ENCODE measurements around the gene FST. TPM values are rescaled to one million over a fixed set of nuclear protein-coding genes. Genes with fewer than 3 reads are reported as not detected.

FST gene
- total RNA-seq (13.0 and 17.1 TPM in 2 replicates), polyA plus RNA-seq (29.3 and 44.8 TPM in 2 replicates)

- no peaks in the 10 kb centered on the region for H3K4me1 ChIP-seq (ENCODE audit: low read depth)
- H3K27ac ChIP-seq = peak within 1 kb of the TSS; percentile 34
Observed at GRCh38 chr5:53480416-53481158, at the start of gene FST. TSS of gene FST (plus strand) at chr5:53480629. CDS start at chr5:53480792, 163 bp downstream.

GRCh38 chr5:53431665-53432064 lies 48.8 kb upstream of the FST start:
- no peaks in the 10 kb centered on the region for H3K9me3 ChIP-seq (ENCODE audit: low read depth)
- H3K27ac ChIP-seq = no peak overlapping the region
- H3K4me1 ChIP-seq (ENCODE audit: low read depth) = no peaks in the 10 kb centered on the region
- no peaks in the 10 kb centered on the region for H3K27me3 ChIP-seq
- peak in 1 of 2 donors; percentile 36 for DNase-seq (ENCODE audit: low read depth in 1 of 2, low spot score in 1 of 2)
- no peak for TF ChIP-seq CTCF (IDR thresholded peaks at IDR 0.05; ENCODE audit: low read depth, low read length)
- no peaks in the 10 kb centered on the region for H3K36me3 ChIP-seq
- H3K4me3 ChIP-seq = no peak overlapping the region

More at GRCh38 chr5:53480416-53481158, at the start of gene FST:
- Histone ChIP-seq H3K9me3 (ENCODE audit: low read depth) (no peaks in the 10 kb centered on the region), H3K4me3 (peak within 1 kb of the TSS; percentile 93), H3K36me3 (no peaks in the 10 kb centered on the region), H3K27me3 (no peaks in the 10 kb centered on the region)
- TF ChIP-seq CTCF (IDR thresholded peaks at IDR 0.05; ENCODE audit: low read depth, low read length) = no peak
- peak; percentile 47 to 81 for DNase-seq (ENCODE audit: low read depth in 1 of 2, low spot score in 1 of 2)

GRCh38 chr5:53433026-53433425 lies 47.4 kb upstream of the FST start:
- Histone ChIP-seq H3K4me3 (no peak overlapping the region), H3K36me3 (no peaks in the 10 kb centered on the region), H3K27me3 (no peaks in the 10 kb centered on the region), H3K27ac (no peak overlapping the region), H3K9me3 (ENCODE audit: low read depth) (no peaks in the 10 kb centered on the region), H3K4me1 (ENCODE audit: low read depth) (no peaks in the 10 kb centered on the region)
- TF ChIP-seq CTCF (IDR thresholded peaks at IDR 0.05; ENCODE audit: low read depth, low read length) = no peak
- no peak for DNase-seq (ENCODE audit: low read depth in 1 of 2, low spot score in 1 of 2)

- Histone ChIP-seq H3K4me1 (ENCODE audit: low read depth) (no peaks in the 10 kb centered on the region), H3K9me3 (ENCODE audit: low read depth) (no peaks in the 10 kb centered on the region), H3K27me3 (no peaks in the 10 kb centered on the region), H3K27ac (no peak overlapping the region), H3K4me3 (no peak overlapping the region), H3K36me3 (no peaks in the 10 kb centered on the region)
- DNase-seq (ENCODE audit: low read depth in 1 of 2, low spot score in 1 of 2) = no peak
- TF ChIP-seq CTCF (IDR thresholded peaks at IDR 0.05; ENCODE audit: low read depth, low read length) = no peak
Observed at GRCh38 chr5:53434541-53434940, 45.9 kb upstream of the FST start.

- H3K9me3 ChIP-seq (ENCODE audit: low read depth) = no peaks in the 10 kb centered on the region
- no peak for TF ChIP-seq CTCF (IDR thresholded peaks at IDR 0.05; ENCODE audit: low read depth, low read length)
- no peak overlapping the region for H3K27ac ChIP-seq
- H3K36me3 ChIP-seq = no peaks in the 10 kb centered on the region
- no peaks in the 10 kb centered on the region for H3K27me3 ChIP-seq
- H3K4me1 ChIP-seq (ENCODE audit: low read depth) = no peaks in the 10 kb centered on the region
- H3K4me3 ChIP-seq = no peak overlapping the region
- DNase-seq (ENCODE audit: low read depth in 1 of 2, low spot score in 1 of 2) = no peak
Observed at GRCh38 chr5:53436480-53437191, 43.8 kb upstream of the FST start.
